KBM-7 (cell line): ENCODE data around the gene C1QTNF7.

Experiments
- DNase-seq: peaks from one replicate; pipeline ENCODE4 v3.0.0-alpha.2; 2015
- in situ Hi-C: fragments of 300-500 bp; cut with MboI; formaldehyde crosslinking; loops from 2 replicates; pipeline ENCODE4 v1.14.3; 2020; ENCODE audit warnings: low sequenced_read_pairs, low pct_unique_long_range_greater_than_20kb, mixed read lengths

C1QTNF7 gene

DNA sequence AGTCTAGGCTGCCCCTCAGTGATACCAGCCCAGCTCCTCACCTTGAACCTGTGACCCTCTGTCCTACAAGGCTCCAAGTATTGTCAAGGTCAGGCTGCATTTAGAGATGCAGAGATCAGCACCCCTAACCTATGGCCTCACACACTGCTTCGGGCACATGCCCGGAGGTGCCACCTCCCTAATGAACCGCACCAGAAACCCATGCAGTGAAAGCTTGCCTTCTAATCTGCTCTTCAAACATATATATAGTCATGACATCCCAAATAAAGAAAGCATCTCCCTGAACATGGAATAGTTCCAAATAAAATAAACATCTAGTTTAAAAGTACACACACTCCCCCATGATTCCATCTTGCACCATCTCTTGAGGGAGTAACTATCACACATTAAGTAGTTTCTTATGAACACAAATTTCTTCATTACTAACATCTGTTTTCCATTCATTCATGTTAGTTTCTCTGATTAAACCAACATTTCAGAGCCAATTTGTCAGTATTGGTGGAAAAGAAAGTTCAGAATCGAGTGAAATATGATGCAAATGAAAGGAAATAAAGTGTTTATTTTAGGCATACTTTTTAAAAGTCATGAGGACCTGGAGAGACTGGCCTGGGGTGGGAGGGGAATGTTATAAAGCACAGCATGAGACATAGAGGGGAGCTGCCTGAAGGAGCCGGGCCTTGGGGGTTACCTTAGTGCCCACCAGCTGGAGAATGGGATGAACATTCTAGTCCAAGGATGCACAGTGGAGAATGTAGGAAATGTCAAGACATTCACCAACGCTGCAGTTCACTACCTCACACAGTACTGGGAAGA lies 61.0 kb downstream of the C1QTNF7 start:
- no peak for DNase-seq
- in situ Hi-C loops: no loop called here

GRCh38 chr4:15489551-15489950 lies 61.7 kb downstream of the C1QTNF7 start:
- no peak for DNase-seq
- in situ Hi-C loops: no loop called here

DNA sequence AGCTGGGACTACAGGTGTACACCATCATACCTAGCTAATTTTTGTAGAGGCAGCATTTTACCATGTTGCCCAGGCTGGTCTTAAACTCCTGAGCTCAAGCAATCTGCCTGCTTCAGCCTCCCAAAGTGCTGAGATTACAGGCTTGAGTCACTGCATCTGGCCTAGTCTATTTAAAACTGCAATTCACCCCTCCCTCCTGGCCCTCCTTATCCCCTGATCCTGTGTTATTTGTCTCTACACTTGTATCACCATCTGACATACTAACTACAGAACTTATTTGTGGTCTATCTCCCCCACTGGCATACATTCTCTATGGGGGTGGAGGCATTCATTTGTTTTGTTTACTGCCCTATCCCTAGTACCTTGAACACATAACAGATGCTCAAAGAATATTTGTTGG lies 65.6 kb downstream of the C1QTNF7 start:
- no peak for DNase-seq
- in situ Hi-C loops: no loop called here

DNA sequence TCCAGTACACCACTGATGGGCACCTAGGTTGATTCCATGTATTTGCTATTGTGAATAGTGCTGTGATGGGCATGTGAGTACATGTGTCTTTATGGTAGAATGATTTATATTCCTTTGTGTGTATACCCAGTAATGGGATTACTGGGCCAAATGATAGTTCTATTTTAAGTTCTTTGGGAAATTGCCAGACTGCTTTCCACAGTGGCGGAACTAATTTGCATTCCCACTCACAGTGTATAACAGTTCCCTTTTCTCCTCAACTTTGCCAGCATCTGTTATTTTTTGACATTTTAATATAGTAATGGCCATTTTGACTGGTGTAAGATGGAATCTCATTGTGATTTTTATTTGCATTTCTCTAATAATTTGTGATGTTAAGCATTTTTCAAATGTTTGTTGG lies 67.8 kb downstream of the C1QTNF7 start:
- peak; percentile 23 for DNase-seq
- in situ Hi-C loops: no loop called here
